Hepatocyte (in vitro differentiated cells): ENCODE data around the gene UHRF1. TPM values are rescaled to one million over a fixed set of nuclear protein-coding genes. Genes with fewer than 3 reads are reported as not detected.

Experiments used
- DNase-seq: peaks from one replicate; pipeline ENCODE4 v3.0.0-alpha.2; 2016; ENCODE audit warnings: low spot score
- H2AFZ ChIP-seq: fragments of 200-600 bp; sonication (generic); 2 replicates; pipeline ENCODE4 v1.6.0; 2016; ENCODE audit warnings: antibody characterized with exemption, mild to moderate bottlenecking
- H3K27ac ChIP-seq: fragments of 200-600 bp; sonication (generic); 2 replicates; pipeline ENCODE4 v1.5.1; 2016; ENCODE audit warnings: mild to moderate bottlenecking
- H3K27me3 ChIP-seq: fragments of 200-600 bp; sonication (generic); 2 replicates; pipeline ENCODE4 v1.6.1; 2016
- H3K36me3 ChIP-seq: fragments of 200-600 bp; sonication (generic); replicated peaks from 2 replicates; pipeline ENCODE4 v1.5.1; 2016; ENCODE audit warnings: low read depth; ENCODE audit not compliant: insufficient read depth
- H3K4me1 ChIP-seq: fragments of 200-600 bp; sonication (generic); 2 replicates; pipeline ENCODE4 v1.5.1; 2016; ENCODE audit warnings: mild to moderate bottlenecking, moderate library complexity; ENCODE audit not compliant: insufficient read depth
- H3K4me2 ChIP-seq: fragments of 200-600 bp; sonication (generic); 2 replicates; pipeline ENCODE4 v1.6.0; 2016
- H3K4me3 ChIP-seq: fragments of 200-600 bp; sonication (generic); 2 replicates; pipeline ENCODE4 v1.5.1; 2016; ENCODE audit warnings: mild to moderate bottlenecking
- H3K79me2 ChIP-seq: fragments of 200-600 bp; sonication (generic); 2 replicates; pipeline ENCODE4 v1.6.0; 2017; ENCODE audit warnings: mild to moderate bottlenecking
- H3K9me2 ChIP-seq: fragments of 200-600 bp; sonication (generic); replicated peaks from 2 replicates; pipeline ENCODE4 v1.6.0; 2017; ENCODE audit warnings: mild to moderate bottlenecking; ENCODE audit not compliant: insufficient read depth
- H3K9me3 ChIP-seq: fragments of 200-600 bp; sonication (generic); 2 replicates; pipeline ENCODE4 v1.5.1; 2016; ENCODE audit warnings: low read depth, mild to moderate bottlenecking
- H4K20me1 ChIP-seq: fragments of 200-600 bp; sonication (generic); 2 replicates; pipeline ENCODE4 v1.6.0; 2016; ENCODE audit warnings: mild to moderate bottlenecking; ENCODE audit not compliant: insufficient read depth, poor library complexity, severe bottlenecking
- EZH2 ChIP-seq: fragments of 200-600 bp; sonication (generic); IDR thresholded peaks from 2 replicates; pipeline ENCODE4 v1.6.1; 2016; ENCODE audit warnings: antibody characterized with exemption, mild to moderate bottlenecking, borderline replicate concordance
- EZH2phosphoT487 ChIP-seq: fragments of 200-600 bp; sonication (generic); IDR thresholded peaks from one replicate; pipeline ENCODE4 v1.6.1; 2018; ENCODE audit warnings: antibody characterized with exemption, mild to moderate bottlenecking, low read depth, moderate library complexity; ENCODE audit not compliant: unreplicated experiment, severe bottlenecking
- WGBS: methylation state at CpG from one replicate; pipeline ENCODE4 v1.1.6; 2016; ENCODE audit warnings: low lambda C conversion rate; ENCODE audit errors: missing lambda C conversion rate; 5-methylcytosine and 5-hydroxymethylcytosine counted together
- polyA plus RNA-seq: library from polyadenylated mRNA; unstranded; fragments of >200 nt; fragmentation: Nextera tagmentation; extraction: Ambion mirVana; gene quantifications from 2 replicates; pipeline ENCODE4 v1.2.1, GENCODE V29; 2016
- total RNA-seq: library from RNA; depleted of rRNA; stranded (reverse); fragments of >200 nt; gene quantifications from 2 replicates; pipeline ENCODE4 v1.2.3, GENCODE V29; 2014
- TF ChIP-seq, protein P1 (sequence below): fragments of 200-600 bp; sonication (generic); IDR thresholded peaks from 2 replicates; pipeline ENCODE4 v1.5.1; 2016; ENCODE audit warnings: antibody characterized with exemption, mild to moderate bottlenecking; ENCODE audit not compliant: poor library complexity

Gene UHRF1
- total and polyA plus RNA-seq, 2 experiments from 2014 or later: 9.9 to 11.5 TPM

DNA sequence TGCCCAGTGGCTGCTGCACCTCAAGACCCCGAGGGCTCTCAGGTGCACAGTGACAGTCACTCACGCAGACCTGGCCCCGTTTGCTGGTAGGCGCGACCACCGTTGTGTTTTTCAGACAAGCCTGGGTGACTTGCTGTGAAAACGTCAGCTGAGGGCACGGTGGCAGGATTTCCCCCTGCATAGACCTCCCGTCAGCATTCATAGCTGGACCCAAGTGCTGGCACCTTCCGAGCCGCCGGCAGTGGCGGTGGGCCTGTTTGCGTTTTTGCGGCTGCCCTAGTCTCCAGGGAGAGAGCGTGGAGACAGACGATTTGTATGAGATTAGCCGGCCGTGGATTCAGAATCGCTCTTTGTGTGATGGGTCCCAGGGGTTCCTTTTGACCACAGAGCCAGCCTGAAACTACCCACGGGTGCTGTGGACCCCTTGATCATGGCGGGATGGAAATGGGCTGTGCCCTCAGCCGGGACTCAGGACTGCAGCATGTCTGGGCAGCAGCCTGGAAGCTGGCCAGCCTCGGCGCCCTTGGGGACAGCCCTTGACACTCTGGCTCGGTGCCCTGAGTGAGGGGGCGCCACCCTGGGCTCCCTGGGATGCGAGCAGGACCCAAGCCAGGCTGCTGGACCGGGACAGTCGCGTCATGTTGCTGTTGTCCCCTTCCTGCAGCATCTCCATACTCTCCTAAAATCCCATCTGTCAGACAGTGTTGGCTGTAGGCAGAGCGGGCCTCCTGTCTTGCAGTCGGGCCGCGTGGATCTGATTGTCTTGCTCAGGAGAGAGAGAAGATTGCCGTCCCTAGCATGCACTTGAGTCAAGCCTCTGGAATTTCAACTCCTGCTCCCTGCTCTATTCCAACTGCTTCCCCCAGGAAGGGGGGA lies 68.2 kb downstream of the UHRF1 start:
- peaks cover 100% of the 10 kb centered on the region for H3K79me2 ChIP-seq
- H3K27ac ChIP-seq: peak overlapping the region; percentile 58
- H3K4me2 ChIP-seq: no peak overlapping the region
- H4K20me1 ChIP-seq: peaks cover 82% of the 10 kb centered on the region
- H3K9me3 ChIP-seq: no peaks in the 10 kb centered on the region
- 81% methylated on average over 36 of the region's 36 CpGs for WGBS
- TF ChIP-seq EZH2phosphoT487: no peak
- H3K9me2 ChIP-seq: no peaks in the 10 kb centered on the region
- no peak overlapping the region for H2AFZ ChIP-seq
- no peaks in the 10 kb centered on the region for H3K27me3 ChIP-seq
- no peak overlapping the region for H3K4me3 ChIP-seq
- no peak for DNase-seq
- no peaks in the 10 kb centered on the region for H3K36me3 ChIP-seq
- H3K4me1 ChIP-seq: peaks cover 16% of the 10 kb centered on the region

DNA sequence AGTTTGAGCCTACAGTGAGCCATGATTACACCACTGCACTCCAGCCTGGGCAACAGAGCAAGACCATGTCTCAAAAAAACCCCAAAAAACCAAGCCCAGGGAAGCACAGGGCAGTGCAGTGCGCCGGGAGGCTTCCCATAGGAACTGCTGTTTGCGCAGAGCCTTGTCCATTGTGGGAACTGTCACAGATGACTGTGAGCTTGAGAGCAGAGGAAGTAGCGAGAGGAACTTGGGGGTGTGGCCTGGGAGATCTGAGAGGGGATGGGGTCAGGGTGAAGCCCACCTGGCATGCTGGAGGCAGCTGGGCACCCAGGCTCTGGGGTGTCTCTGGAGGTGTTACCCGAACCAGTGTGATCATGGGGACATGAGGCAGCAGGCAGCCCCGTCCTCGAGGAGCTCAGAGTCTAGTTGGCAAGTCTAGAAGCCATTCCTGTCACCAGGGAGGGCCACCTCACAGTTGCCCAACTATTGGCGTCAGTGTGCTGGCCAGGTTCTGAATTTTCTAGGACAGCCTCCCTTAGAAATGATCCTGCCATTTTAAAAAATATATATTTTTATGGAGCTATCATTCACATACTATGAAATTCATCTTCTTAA lies 70.0 kb downstream of the UHRF1 start:
- TF ChIP-seq EZH2: no peak
- H3K27ac ChIP-seq: no peak overlapping the region
- H3K4me1 ChIP-seq: peaks cover 9% of the 10 kb centered on the region

DNA sequence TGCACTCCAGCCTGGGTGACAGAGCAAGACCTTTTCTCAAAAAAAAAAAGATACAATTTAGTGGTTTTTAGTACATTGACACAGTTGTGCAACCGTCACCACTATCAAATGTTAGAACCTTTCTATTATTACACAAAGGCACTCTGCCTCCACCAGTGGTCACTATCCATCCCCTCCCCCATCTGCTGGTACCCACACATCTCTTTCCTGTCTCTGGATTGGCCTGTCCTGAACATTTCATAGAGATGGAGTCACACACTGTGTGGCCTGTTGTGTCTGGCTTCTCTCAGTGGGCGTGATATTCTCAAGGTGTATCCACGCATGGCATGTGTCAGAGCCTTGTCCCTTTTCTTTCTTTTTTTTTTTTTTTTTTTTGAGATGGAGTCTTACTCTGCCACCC lies 70.8 kb downstream of the UHRF1 start:
- peaks cover 94% of the 10 kb centered on the region for H4K20me1 ChIP-seq
- peaks cover 9% of the 10 kb centered on the region for H3K4me1 ChIP-seq
- peaks cover 100% of the 10 kb centered on the region for H3K79me2 ChIP-seq

More for the DNA sequence above, 70.0 kb downstream of the UHRF1 start:
- no peaks in the 10 kb centered on the region for H3K27me3 ChIP-seq
- peaks cover 100% of the 10 kb centered on the region for H3K79me2 ChIP-seq
- H2AFZ ChIP-seq: no peak overlapping the region
- H3K4me3 ChIP-seq: no peak overlapping the region
- 96% methylated on average over 8 of the region's 8 CpGs for WGBS
- no peak overlapping the region for H3K4me2 ChIP-seq
- H4K20me1 ChIP-seq: peaks cover 91% of the 10 kb centered on the region
- no peaks in the 10 kb centered on the region for H3K36me3 ChIP-seq
- no peaks in the 10 kb centered on the region for H3K9me2 ChIP-seq
- H3K9me3 ChIP-seq: no peaks in the 10 kb centered on the region
- DNase-seq: no peak

DNA sequence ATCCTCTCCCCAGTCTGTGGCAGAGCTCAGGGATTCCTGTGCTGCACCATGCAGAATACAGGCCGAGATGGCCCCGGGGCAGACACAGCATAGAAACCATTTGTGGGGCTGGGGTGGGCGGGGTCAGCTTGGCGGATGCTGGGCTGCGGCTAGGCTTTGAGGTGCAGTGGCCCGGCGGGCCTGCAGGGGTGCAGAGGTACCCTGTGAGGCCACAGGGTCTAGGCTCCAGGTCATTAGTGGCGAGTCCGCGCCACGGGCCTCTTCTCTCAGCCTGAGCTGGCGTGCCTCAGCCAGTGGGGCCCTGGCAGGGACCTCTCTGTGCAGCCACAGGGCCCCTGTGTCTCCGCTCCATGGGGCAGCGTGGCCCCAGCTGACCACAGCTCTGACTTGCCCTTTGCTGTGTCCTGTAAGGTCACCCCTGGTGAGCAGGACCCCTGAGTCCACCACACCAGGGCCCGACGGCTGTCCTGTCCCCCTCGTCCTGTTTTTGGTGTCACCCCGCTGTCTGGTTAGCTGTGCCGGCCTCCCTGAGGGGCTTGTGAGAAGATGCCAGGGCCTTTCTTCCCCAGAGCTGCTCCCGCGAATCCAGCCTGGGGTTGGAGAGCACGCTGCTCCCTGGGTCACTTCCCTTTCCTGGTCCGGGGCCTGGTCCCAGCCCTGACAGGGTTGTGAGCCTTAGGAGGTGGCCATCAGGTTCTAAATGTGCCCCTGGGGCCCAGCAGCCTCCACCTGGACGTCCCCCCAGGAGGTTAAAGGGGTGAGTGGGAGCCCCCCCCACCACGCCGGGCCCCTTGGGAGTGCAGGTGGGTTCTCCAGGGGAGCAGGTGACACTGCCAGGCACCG lies 71.8 kb downstream of the UHRF1 start:
- H3K27me3 ChIP-seq: no peaks in the 10 kb centered on the region
- H3K4me1 ChIP-seq: peaks cover 9% of the 10 kb centered on the region
- DNase-seq: no peak
- no peaks in the 10 kb centered on the region for H3K9me2 ChIP-seq
- no peaks in the 10 kb centered on the region for H3K36me3 ChIP-seq
- WGBS: 86% methylated on average over 25 of the region's 27 CpGs
- H3K9me3 ChIP-seq: no peaks in the 10 kb centered on the region
- peaks cover 100% of the 10 kb centered on the region for H3K79me2 ChIP-seq
- H3K27ac ChIP-seq: no peak overlapping the region
- peaks cover 94% of the 10 kb centered on the region for H4K20me1 ChIP-seq
- H3K4me2 ChIP-seq: no peak overlapping the region
- TF ChIP-seq EZH2: no peak
- TF ChIP-seq EZH2phosphoT487: no peak
- TF ChIP-seq, protein P1, sequence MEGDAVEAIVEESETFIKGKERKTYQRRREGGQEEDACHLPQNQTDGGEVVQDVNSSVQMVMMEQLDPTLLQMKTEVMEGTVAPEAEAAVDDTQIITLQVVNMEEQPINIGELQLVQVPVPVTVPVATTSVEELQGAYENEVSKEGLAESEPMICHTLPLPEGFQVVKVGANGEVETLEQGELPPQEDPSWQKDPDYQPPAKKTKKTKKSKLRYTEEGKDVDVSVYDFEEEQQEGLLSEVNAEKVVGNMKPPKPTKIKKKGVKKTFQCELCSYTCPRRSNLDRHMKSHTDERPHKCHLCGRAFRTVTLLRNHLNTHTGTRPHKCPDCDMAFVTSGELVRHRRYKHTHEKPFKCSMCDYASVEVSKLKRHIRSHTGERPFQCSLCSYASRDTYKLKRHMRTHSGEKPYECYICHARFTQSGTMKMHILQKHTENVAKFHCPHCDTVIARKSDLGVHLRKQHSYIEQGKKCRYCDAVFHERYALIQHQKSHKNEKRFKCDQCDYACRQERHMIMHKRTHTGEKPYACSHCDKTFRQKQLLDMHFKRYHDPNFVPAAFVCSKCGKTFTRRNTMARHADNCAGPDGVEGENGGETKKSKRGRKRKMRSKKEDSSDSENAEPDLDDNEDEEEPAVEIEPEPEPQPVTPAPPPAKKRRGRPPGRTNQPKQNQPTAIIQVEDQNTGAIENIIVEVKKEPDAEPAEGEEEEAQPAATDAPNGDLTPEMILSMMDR: no peak
- no peak overlapping the region for H3K4me3 ChIP-seq
- no peak overlapping the region for H2AFZ ChIP-seq

More for the DNA sequence above, 70.8 kb downstream of the UHRF1 start:
- Histone ChIP-seq H3K9me2 (no peaks in the 10 kb centered on the region), H2AFZ (no peak overlapping the region), H3K36me3 (no peaks in the 10 kb centered on the region), H3K4me3 (no peak overlapping the region), H3K4me2 (no peak overlapping the region), H3K27me3 (no peaks in the 10 kb centered on the region), H3K9me3 (no peaks in the 10 kb centered on the region), H3K27ac (no peak overlapping the region)
- DNase-seq: no peak
- TF ChIP-seq EZH2phosphoT487 (no peak), EZH2 (no peak)
- TF ChIP-seq, protein P1: no peak
- WGBS: 90% methylated on average over 3 of the region's 3 CpGs
